ENCODE results near the gene LRRC27. TPM values are rescaled to one million over a fixed set of nuclear protein-coding genes. Genes with fewer than 3 reads are reported as not detected.

The LRRC27 gene
- total RNA-seq, 1 donor from 2014 or later: 13.8 TPM

DNA sequence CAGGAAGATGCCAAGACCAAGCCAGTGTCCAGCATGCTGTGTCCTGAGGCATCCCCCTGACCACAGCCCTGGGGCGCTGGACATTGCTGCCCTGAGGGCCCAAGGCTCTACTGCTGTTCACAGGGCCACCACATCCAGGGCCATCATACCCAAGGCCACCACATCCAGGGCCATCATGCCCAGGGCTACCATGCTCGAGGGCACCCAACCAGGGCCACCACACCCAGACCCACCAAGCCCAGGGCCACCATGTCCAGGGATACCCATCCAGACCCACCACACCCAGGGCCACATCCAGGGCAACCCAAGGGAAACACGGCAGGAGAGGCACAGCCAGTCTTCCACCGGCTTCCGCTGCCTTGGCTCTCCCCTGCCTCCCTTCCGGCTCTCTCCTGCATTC, 41.4 kb upstream of the LRRC27 start:
- Mint-ChIP-seq H3K4me1 (ENCODE audit: low read depth, unreplicated experiment) (peaks cover 3% of the 10 kb centered on the region), H3K27me3 (ENCODE audit: unreplicated experiment) (peaks cover 5% of the 10 kb centered on the region), H3K27ac (ENCODE audit: unreplicated experiment) (no peak overlapping the region), H3K36me3 (ENCODE audit: unreplicated experiment) (peaks cover 23% of the 10 kb centered on the region), H3K4me3 (ENCODE audit: unreplicated experiment) (no peak overlapping the region), H3K9me3 (ENCODE audit: unreplicated experiment) (peaks cover 12% of the 10 kb centered on the region)
- TF ChIP-seq, protein P1, sequence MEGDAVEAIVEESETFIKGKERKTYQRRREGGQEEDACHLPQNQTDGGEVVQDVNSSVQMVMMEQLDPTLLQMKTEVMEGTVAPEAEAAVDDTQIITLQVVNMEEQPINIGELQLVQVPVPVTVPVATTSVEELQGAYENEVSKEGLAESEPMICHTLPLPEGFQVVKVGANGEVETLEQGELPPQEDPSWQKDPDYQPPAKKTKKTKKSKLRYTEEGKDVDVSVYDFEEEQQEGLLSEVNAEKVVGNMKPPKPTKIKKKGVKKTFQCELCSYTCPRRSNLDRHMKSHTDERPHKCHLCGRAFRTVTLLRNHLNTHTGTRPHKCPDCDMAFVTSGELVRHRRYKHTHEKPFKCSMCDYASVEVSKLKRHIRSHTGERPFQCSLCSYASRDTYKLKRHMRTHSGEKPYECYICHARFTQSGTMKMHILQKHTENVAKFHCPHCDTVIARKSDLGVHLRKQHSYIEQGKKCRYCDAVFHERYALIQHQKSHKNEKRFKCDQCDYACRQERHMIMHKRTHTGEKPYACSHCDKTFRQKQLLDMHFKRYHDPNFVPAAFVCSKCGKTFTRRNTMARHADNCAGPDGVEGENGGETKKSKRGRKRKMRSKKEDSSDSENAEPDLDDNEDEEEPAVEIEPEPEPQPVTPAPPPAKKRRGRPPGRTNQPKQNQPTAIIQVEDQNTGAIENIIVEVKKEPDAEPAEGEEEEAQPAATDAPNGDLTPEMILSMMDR (IDR thresholded peaks at IDR 0.05; ENCODE audit: partially characterized antibody, unreplicated experiment): no peak
- no peak for DNase-seq

DNA sequence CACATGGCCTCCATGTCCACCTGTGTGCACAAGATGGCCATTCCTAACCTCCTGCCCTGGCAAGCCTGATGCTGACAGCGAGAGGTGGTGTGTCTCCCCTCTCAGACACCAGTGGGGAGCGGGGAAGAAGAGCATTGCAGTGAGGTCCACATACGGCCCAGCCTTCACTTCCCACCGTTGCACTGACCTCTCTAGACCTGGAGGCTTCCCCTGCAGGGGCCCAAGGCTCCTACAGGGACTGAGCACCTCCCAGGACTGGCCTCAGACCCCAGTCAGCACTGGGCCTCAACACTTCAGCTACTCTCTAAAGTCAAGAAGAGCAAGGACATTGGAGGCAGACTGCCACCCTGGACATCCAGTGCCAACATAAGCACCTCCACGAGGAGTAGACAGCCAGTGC, 40.2 kb upstream of the LRRC27 start:
- no peak overlapping the region for H3K27ac Mint-ChIP-seq (ENCODE audit: unreplicated experiment)
- H3K36me3 Mint-ChIP-seq (ENCODE audit: unreplicated experiment): peaks cover 30% of the 10 kb centered on the region
- peaks cover 11% of the 10 kb centered on the region for H3K9me3 Mint-ChIP-seq (ENCODE audit: unreplicated experiment)
- H3K4me1 Mint-ChIP-seq (ENCODE audit: low read depth, unreplicated experiment): peaks cover 3% of the 10 kb centered on the region
- H3K4me3 Mint-ChIP-seq (ENCODE audit: unreplicated experiment): no peak overlapping the region
- no peak for DNase-seq
- TF ChIP-seq, protein P1 (IDR thresholded peaks at IDR 0.05; ENCODE audit: partially characterized antibody, unreplicated experiment): no peak
- peaks cover 5% of the 10 kb centered on the region for H3K27me3 Mint-ChIP-seq (ENCODE audit: unreplicated experiment)

DNA sequence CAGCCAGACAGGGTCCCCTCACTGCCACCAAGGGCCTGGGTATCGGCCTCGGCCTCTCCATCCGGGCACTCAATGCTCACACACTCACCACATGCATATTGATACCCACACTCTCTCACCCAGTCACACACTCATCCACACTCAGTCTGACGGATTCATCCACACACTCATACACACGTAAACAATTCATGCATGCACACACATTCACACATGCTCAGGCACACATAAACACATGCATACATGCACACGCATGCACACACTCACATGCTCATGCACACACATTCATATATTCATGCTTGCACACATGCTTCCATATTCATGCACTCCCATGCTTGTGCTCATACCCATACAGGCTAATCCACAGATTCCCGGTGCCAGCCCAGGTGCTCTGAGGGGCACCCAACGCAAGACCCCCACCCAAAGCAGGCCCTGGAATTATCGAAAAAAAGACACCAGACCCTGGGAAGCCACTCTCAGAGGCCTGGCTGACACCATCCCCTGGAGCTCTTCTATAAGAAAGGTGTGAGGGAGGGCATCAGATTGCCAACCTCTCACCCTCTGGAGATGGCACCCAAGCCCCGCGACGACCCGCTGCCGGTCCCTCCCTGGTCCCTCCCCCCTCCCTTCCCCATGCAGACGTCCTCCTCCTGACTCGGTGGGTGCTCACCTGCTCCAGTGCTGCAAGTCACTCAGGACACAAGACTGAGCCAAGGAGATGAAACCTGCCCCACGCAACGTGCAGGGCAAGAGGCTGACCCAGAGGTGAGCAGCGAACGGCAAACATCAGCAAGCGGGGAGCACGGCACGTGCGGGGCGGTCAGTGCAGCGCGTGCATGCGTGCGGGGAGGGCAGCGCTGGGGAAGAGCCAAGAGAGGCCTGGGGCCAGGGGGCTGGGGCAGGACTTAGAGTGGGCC, 39.4 kb upstream of the LRRC27 start:
- H3K27ac Mint-ChIP-seq (ENCODE audit: unreplicated experiment): no peak overlapping the region
- peaks cover 3% of the 10 kb centered on the region for H3K4me1 Mint-ChIP-seq (ENCODE audit: low read depth, unreplicated experiment)
- peaks cover 30% of the 10 kb centered on the region for H3K36me3 Mint-ChIP-seq (ENCODE audit: unreplicated experiment)
- peaks cover 11% of the 10 kb centered on the region for H3K9me3 Mint-ChIP-seq (ENCODE audit: unreplicated experiment)
- peak overlapping the region; percentile 59 for H3K4me3 Mint-ChIP-seq (ENCODE audit: unreplicated experiment)
- TF ChIP-seq, protein P1 (IDR thresholded peaks at IDR 0.05; ENCODE audit: partially characterized antibody, unreplicated experiment): no peak
- H3K27me3 Mint-ChIP-seq (ENCODE audit: unreplicated experiment): peaks cover 5% of the 10 kb centered on the region
- no peak for DNase-seq

DNA sequence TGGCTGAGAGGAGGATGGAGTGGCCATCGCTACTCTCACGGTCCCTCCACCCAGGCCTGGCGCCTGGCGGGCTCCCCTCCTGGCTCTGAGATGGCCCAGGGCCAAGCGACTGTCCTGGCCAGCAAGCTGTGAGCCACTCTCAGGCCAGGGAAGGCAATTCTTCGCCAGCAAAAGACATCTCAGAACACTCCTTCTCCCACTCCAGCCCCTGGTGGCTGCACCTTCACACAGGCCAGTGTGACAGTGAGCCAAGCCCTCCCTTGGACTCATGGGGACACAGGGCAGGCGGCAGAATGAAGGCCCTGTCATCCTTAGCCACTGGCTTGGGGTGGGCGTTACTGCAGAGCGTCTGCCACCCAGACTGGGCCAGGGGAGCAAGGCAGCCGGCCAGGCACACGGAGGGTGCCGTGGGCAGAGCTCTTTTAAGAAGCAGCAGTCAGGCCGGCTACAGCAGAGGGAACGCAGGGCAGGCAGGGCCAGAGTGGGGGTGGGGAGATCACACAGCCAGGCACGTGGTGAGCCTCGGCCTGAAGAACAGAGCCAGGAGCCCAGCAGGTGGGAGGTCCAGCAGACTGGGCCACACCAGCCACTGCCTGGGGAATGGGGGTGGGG, 38.7 kb upstream of the LRRC27 start:
- peaks cover 5% of the 10 kb centered on the region for H3K27me3 Mint-ChIP-seq (ENCODE audit: unreplicated experiment)
- DNase-seq: peak; percentile 32
- TF ChIP-seq, protein P1 (IDR thresholded peaks at IDR 0.05; ENCODE audit: partially characterized antibody, unreplicated experiment): no peak
- no peak overlapping the region for H3K4me3 Mint-ChIP-seq (ENCODE audit: unreplicated experiment)
- peaks cover 24% of the 10 kb centered on the region for H3K36me3 Mint-ChIP-seq (ENCODE audit: unreplicated experiment)
- H3K27ac Mint-ChIP-seq (ENCODE audit: unreplicated experiment): no peak overlapping the region
- peaks cover 6% of the 10 kb centered on the region for H3K4me1 Mint-ChIP-seq (ENCODE audit: low read depth, unreplicated experiment)
- H3K9me3 Mint-ChIP-seq (ENCODE audit: unreplicated experiment): peaks cover 11% of the 10 kb centered on the region
